Measurements from ENCODE around the gene TBX4.
A peak's percentile ranks its signal among the peaks of the same experiment; 100 is the strongest.

TBX4 gene

GRCh38 chr17:61452301-61453290 is at the start of gene TBX4:
Gene TBX4 (plus strand): TSS chr17:61452422. CDS start chr17:61456491, 4,069 bp downstream.
- ATAC-seq, result no peak
- no peak for TF ChIP-seq TOX (CRISPR knock-in tag; IDR thresholded peaks at IDR 0.05; ENCODE audit: borderline replicate concordance)
- no peak for TF ChIP-seq CREB5 (CRISPR knock-in tag; IDR thresholded peaks at IDR 0.05; ENCODE audit: low read depth)
- TF ChIP-seq OSR1 (CRISPR knock-in tag; IDR thresholded peaks at IDR 0.05), result no peak
- TF ChIP-seq GLIS3 (CRISPR knock-in tag; IDR thresholded peaks at IDR 0.05), result no peak
- TF ChIP-seq ZNF70 (CRISPR knock-in tag; IDR thresholded peaks at IDR 0.05), result no peak
- no peak for TF ChIP-seq ISL1 (CRISPR knock-in tag; IDR thresholded peaks at IDR 0.05)
- TF ChIP-seq TSHZ2 (CRISPR knock-in tag; IDR thresholded peaks at IDR 0.05), result no peak
- TF ChIP-seq RARB (CRISPR knock-in tag; IDR thresholded peaks at IDR 0.05), result no peak
- no peak for TF ChIP-seq SNAI2 (CRISPR knock-in tag; IDR thresholded peaks at IDR 0.05)
- TF ChIP-seq POU6F1 (CRISPR knock-in tag; IDR thresholded peaks at IDR 0.05; ENCODE audit: borderline replicate concordance, low read depth), result no peak
- TF ChIP-seq ZNF8 (CRISPR knock-in tag; IDR thresholded peaks at IDR 0.05), result no peak
- no peak for TF ChIP-seq ESRRG (CRISPR knock-in tag; IDR thresholded peaks at IDR 0.05)
- no peak for TF ChIP-seq BACH2 (CRISPR knock-in tag; IDR thresholded peaks at IDR 0.05; ENCODE audit: borderline replicate concordance)
- no peak for TF ChIP-seq CSDC2 (CRISPR knock-in tag; IDR thresholded peaks at IDR 0.05)
- no peak for TF ChIP-seq ZNF565 (CRISPR knock-in tag; conservative IDR thresholded peaks at IDR 0.05; ENCODE audit: low read depth)

- ATAC-seq, result no peak
- 0 out of 2 replicates have a peak, but pooled peaks have one; percentile 4 for TF ChIP-seq CREB5 (CRISPR knock-in tag; IDR thresholded peaks at IDR 0.05; ENCODE audit: low read depth)
- TF ChIP-seq SNAI2 (CRISPR knock-in tag; IDR thresholded peaks at IDR 0.05), result 0 out of 2 replicates have a peak, but pooled peaks have one; percentile 60
- no peak for TF ChIP-seq CSRNP3 (CRISPR knock-in tag; IDR thresholded peaks at IDR 0.05)
Measured at GRCh38 chr17:61402978-61403800, 49.0 kb upstream of the TBX4 start.

GRCh38 chr17:61403801-61404662 is 48.2 kb upstream of the TBX4 start:
- no peak for ATAC-seq
- TF ChIP-seq CREB5 (CRISPR knock-in tag; IDR thresholded peaks at IDR 0.05; ENCODE audit: low read depth), result 0 out of 2 replicates have a peak, but pooled peaks have one; percentile 4
- no peak for TF ChIP-seq TCF4 (CRISPR knock-in tag; IDR thresholded peaks at IDR 0.05; ENCODE audit: borderline replicate concordance)
- TF ChIP-seq PPARA (CRISPR knock-in tag; IDR thresholded peaks at IDR 0.05; ENCODE audit: borderline replicate concordance), result no peak
- no peak for TF ChIP-seq ZFP3 (CRISPR knock-in tag; IDR thresholded peaks at IDR 0.05)
- TF ChIP-seq ESRRG (CRISPR knock-in tag; IDR thresholded peaks at IDR 0.05), result no peak
- TF ChIP-seq ZFP30 (CRISPR knock-in tag; IDR thresholded peaks at IDR 0.05), result no peak
- no peak for TF ChIP-seq POU6F1 (CRISPR knock-in tag; IDR thresholded peaks at IDR 0.05; ENCODE audit: borderline replicate concordance, low read depth)
- no peak for TF ChIP-seq ZNF70 (CRISPR knock-in tag; IDR thresholded peaks at IDR 0.05)
